Measurements from ENCODE around the gene GADD45GIP1.

DNA sequence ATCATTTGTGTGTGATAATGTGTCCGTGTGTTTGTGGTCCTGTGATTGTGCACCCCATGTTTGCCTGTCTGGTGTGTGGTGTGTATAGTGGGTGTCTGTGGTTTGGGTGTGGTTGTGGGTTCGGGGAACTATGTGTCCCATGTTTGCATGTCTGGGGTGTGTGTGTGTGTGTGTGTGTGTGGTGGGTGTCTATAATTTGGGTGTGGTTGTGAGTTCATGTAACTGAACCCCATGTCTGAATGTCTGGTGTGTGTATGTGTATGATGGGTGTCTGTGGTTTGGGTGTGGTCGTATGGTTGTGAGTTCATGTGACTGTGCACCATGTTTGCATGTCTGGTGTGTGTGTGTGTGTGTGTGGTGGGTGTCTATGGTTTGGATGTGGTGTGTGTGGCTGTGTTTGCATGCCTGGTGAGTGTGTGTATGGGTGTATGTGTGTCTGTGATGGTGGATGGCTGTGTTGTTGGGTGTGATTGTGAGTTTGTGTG, 27.2 kb upstream of the GADD45GIP1 start:
- no peak for TF ChIP-seq POLR2A (IDR thresholded peaks at IDR 0.05)
- TF ChIP-seq POLR2AphosphoS5 (IDR thresholded peaks at IDR 0.05), result no peak
- TF ChIP-seq EP300 (IDR thresholded peaks at IDR 0.05; ENCODE audit: low read depth), result no peak
